SK-N-SH (cell line): ENCODE data around the gene OBP2B. TPM values are rescaled to one million over a fixed set of nuclear protein-coding genes. Genes with fewer than 3 reads are reported as not detected.

ENCODE experiments used
- CTCF ChIA-PET: fragments of 300-600, 350-600 bp; formaldehyde crosslinking; extraction: SDS; loops from one replicate; lab custom pipeline; 2021; lab: Yijun Ruan, JAX
- POLR2A ChIA-PET: fragments of 350-600 bp; sonication (Branson Sonifier 250); formaldehyde crosslinking; extraction: SDS; loops from one replicate; lab custom pipeline; 2020; ENCODE audit warnings: antibody characterized with exemption, inconsistent platforms; lab: Yijun Ruan, JAX
- DNase-seq: peaks from one replicate; pipeline ENCODE4 v3.0.0; 2012
- H2AFZ ChIP-seq: fragments of 200-600 bp; sonication (generic); 2 replicates; pipeline ENCODE4 v1.8.1; 2016; ENCODE audit warnings: antibody characterized with exemption, mild to moderate bottlenecking, low read depth
- H3F3A ChIP-seq: fragments of 200-600 bp; sonication (generic); replicated peaks from 2 replicates; pipeline ENCODE3; 2016; ENCODE audit warnings: antibody characterized with exemption, mild to moderate bottlenecking; ENCODE audit not compliant: insufficient read depth
- H3K27ac ChIP-seq, 2 experiments: fragments of 200-500 bp in 1 of 2; fragments of 200-600 bp in 1 of 2; sonication (Bioruptor generic) in 1 of 2; sonication (generic), shearing (Covaris generic) in 1 of 2; 2 replicates each; pipeline versions ENCODE4 v1.5.1 to v1.6.1; 2014 to 2016; ENCODE audit warnings: low read depth in 2 of 2, inconsistent platforms in 1 of 2, low read length in 1 of 2, mild to moderate bottlenecking in 1 of 2, mixed read lengths in 1 of 2
- H3K27me3 ChIP-seq: fragments of 200-600 bp; sonication (generic), shearing (Covaris generic); 2 replicates; pipeline ENCODE4 v1.6.1; 2016; ENCODE audit warnings: mixed run types; ENCODE audit not compliant: insufficient read depth
- H3K36me3 ChIP-seq, 2 experiments: fragments of 200-500 bp in 1 of 2; fragments of 200-600 bp in 1 of 2; sonication (Bioruptor generic) in 1 of 2; sonication (generic) in 1 of 2; replicated peaks in 1 of 2; 2 replicates each; pipeline versions ENCODE3 to v1.5.1; 2014 to 2016; ENCODE audit warnings: low read length in 1 of 2, mild to moderate bottlenecking in 1 of 2; ENCODE audit not compliant: insufficient read depth in 2 of 2, control insufficient read depth in 1 of 2
- H3K4me1 ChIP-seq, 2 experiments: fragments of 200-500 bp in 1 of 2; fragments of 200-600 bp in 1 of 2; sonication (Bioruptor generic) in 1 of 2; sonication (generic), shearing (Covaris generic) in 1 of 2; 2 replicates each; pipeline versions ENCODE4 v1.5.1 to v1.6.1; 2014 to 2016; ENCODE audit warnings: low read depth in 1 of 2, low read length in 1 of 2, mixed run types in 1 of 2; ENCODE audit not compliant: insufficient read depth in 2 of 2, control insufficient read depth in 1 of 2
- H3K4me2 ChIP-seq: fragments of 200-600 bp; sonication (generic), shearing (Covaris generic); 2 replicates; pipeline ENCODE4 v1.6.1; 2017; ENCODE audit warnings: mixed run types
- H3K4me3 ChIP-seq, 2 experiments: fragments of 200-500 bp in 1 of 2; fragments of 200-600 bp in 1 of 2; sonication (Bioruptor generic) in 1 of 2; sonication (generic), shearing (Covaris generic) in 1 of 2; 2 replicates each; pipeline versions ENCODE4 v1.5.1 to v1.8.1; 2014 to 2016; ENCODE audit warnings: low read depth in 2 of 2, inconsistent platforms in 1 of 2, low read length in 1 of 2, mild to moderate bottlenecking in 1 of 2, mixed read lengths in 1 of 2, moderate library complexity in 1 of 2
- H3K79me2 ChIP-seq: fragments of 200-600 bp; sonication (generic); 2 replicates; pipeline ENCODE4 v1.8.1; 2017; ENCODE audit warnings: mild to moderate bottlenecking; ENCODE audit not compliant: insufficient read depth
- H3K9ac ChIP-seq: fragments of 200-600 bp; sonication (generic); 2 replicates; pipeline ENCODE4 v1.6.1; 2017; ENCODE audit warnings: mixed run types
- H3K9me2 ChIP-seq: fragments of 200-600 bp; sonication (generic); 2 replicates; pipeline ENCODE4 v1.6.1; 2017; ENCODE audit warnings: mixed run types
- H3K9me3 ChIP-seq: fragments of 200-600 bp; sonication (generic); 2 replicates; pipeline ENCODE4 v1.6.1; 2017; ENCODE audit warnings: mixed run types, mild to moderate bottlenecking, moderate library complexity
- H4K20me1 ChIP-seq: fragments of 200-600 bp; sonication (generic); 2 replicates; pipeline ENCODE4 v1.6.1; 2017; ENCODE audit warnings: mild to moderate bottlenecking, mixed run types; ENCODE audit not compliant: insufficient read depth
- EZH2phosphoT487 ChIP-seq: fragments of 200-600 bp; sonication (generic); IDR thresholded peaks from 2 replicates; pipeline ENCODE4 v1.6.1; 2017; ENCODE audit warnings: low read depth, mixed run types, mild to moderate bottlenecking, antibody characterized with exemption, moderate library complexity, borderline replicate concordance
- FOSL2 ChIP-seq: IDR thresholded peaks from 2 replicates; pipeline ENCODE4 v1.4.0; 2012; ENCODE audit warnings: low read depth, mild to moderate bottlenecking, moderate library complexity, borderline replicate concordance
- GATA2 ChIP-seq: sonication (generic); formaldehyde crosslinking; IDR thresholded peaks from 2 replicates; pipeline ENCODE4 v1.5.0; 2020; ENCODE audit warnings: mild to moderate bottlenecking, missing genetic modification reagents
- JUND ChIP-seq: IDR thresholded peaks from 2 replicates; pipeline ENCODE4 v1.4.0; 2012
- MAX ChIP-seq: IDR thresholded peaks from 2 replicates; pipeline ENCODE4 v1.4.0; 2012; ENCODE audit warnings: low read depth
- MEF2A ChIP-seq: IDR thresholded peaks from 2 replicates; pipeline ENCODE4 v1.4.0; 2012; ENCODE audit warnings: low read depth, borderline replicate concordance
- MXI1 ChIP-seq: IDR thresholded peaks from 2 replicates; pipeline ENCODE4 v1.6.1; 2012; ENCODE audit warnings: mild to moderate bottlenecking, low read depth, low read length, improper control_type of control experiment
- NRF1 ChIP-seq: IDR thresholded peaks from 2 replicates; pipeline ENCODE4 v1.6.1; 2012; ENCODE audit warnings: low read depth, mild to moderate bottlenecking, low read length
- REST ChIP-seq: IDR thresholded peaks from 2 replicates; pipeline ENCODE4 v1.6.1; 2012; ENCODE audit warnings: mild to moderate bottlenecking, low read depth, low read length, moderate library complexity
- SMC3 ChIP-seq: IDR thresholded peaks from 2 replicates; pipeline ENCODE4 v1.6.1; 2012; ENCODE audit warnings: low read depth, low read length, improper control_type of control experiment
- ZBTB33 ChIP-seq: IDR thresholded peaks from 2 replicates; pipeline ENCODE4 v1.4.0; 2012; ENCODE audit warnings: low read depth, borderline replicate concordance
- WGBS: methylation state at CpG from one replicate; pipeline ENCODE4 v1.1.6; 2017; ENCODE audit warnings: low lambda C conversion rate; 5-methylcytosine and 5-hydroxymethylcytosine counted together
- polyA plus RNA-seq, 3 experiments: library from polyadenylated mRNA; depleted of rRNA; stranded (reverse); fragments of >200 nt; gene quantifications; 2 replicates each; pipeline ENCODE4 v1.2.3, GENCODE V29; 2012

The OBP2B gene
- polyA plus RNA-seq, 1 of the 3 experiments (the other 2 are of a cell fraction): not detected

DNA sequence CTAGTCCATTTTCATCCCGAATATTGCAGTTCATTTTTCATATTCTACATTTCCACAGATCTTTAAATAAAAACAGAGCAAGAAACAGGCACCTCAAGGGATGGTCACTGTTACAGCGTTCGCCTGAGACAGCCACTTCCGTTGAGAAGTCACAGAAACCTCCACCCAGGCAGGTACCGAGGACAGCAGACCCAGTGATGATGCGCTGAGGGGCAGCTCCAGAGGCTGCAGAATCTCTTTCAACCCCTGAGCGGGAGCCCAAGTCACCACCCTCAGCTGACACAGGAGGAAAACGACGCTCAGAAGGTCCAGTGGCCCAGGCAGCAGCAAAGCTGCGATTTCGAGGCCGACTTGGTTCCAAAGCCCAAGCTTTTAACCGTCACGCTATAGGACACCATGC is 33.2 kb upstream of the OBP2B start:
- Histone ChIP-seq H3K27me3 (peaks cover 18% of the 10 kb centered on the region), H3K4me3 (no peak overlapping the region), H3K4me2 (no peak overlapping the region), H3K36me3 (no peaks in the 10 kb centered on the region), H2AFZ (no peak overlapping the region), H3F3A (no peaks in the 10 kb centered on the region), H4K20me1 (no peaks in the 10 kb centered on the region), H3K9ac (no peak overlapping the region), H3K79me2 (no peaks in the 10 kb centered on the region), H3K27ac (no peak overlapping the region), H3K9me2 (no peaks in the 10 kb centered on the region), H3K9me3 (no peaks in the 10 kb centered on the region), H3K4me1 (peaks cover 0 to 2% of the 10 kb centered on the region in 2 experiments; a peak in 1 of 4 replicates)
- ChIA-PET CTCF (no interaction called here), POLR2A (no interaction called here)
- TF ChIP-seq FOSL2: no peak
- TF ChIP-seq MEF2A: no peak
- TF ChIP-seq GATA2 (CRISPR knock-in tag): no peak
- no peak for TF ChIP-seq ZBTB33
- TF ChIP-seq NRF1: no peak
- TF ChIP-seq MAX: no peak
- TF ChIP-seq JUND: no peak
- no peak for TF ChIP-seq REST
- peak; percentile 10 for DNase-seq
- 65% methylated on average over 14 of the region's 14 CpGs for WGBS

GRCh38 chr9:133239533-133240090 is 30.6 kb upstream of the OBP2B start:
- H2AFZ ChIP-seq: no peak overlapping the region
- H3K9ac ChIP-seq: no peak overlapping the region
- no peak overlapping the region for H3K27ac ChIP-seq
- ChIA-PET CTCF (interaction anchor here (0.6 to 1.6 kb wide), 4 partner anchors 10 to 185 kb away, joined by 3 to 6 read pairs (median 4); no protein-coding TSS in a partner anchor), POLR2A (no interaction called here)
- no peaks in the 10 kb centered on the region for H3K36me3 ChIP-seq
- no peaks in the 10 kb centered on the region for H3F3A ChIP-seq
- peaks cover 9% of the 10 kb centered on the region; the same call in 1 of the 2 replicates for H3K27me3 ChIP-seq
- no peaks in the 10 kb centered on the region for H3K9me3 ChIP-seq
- DNase-seq: peak; percentile 9
- 78% methylated on average over 13 of the region's 18 CpGs for WGBS
- no peaks in the 10 kb centered on the region for H3K79me2 ChIP-seq
- peaks cover 0 to 2% of the 10 kb centered on the region in 2 experiments; a peak in 1 of 4 replicates for H3K4me1 ChIP-seq
- TF ChIP-seq EZH2phosphoT487: no peak
- no peak for TF ChIP-seq MXI1
- no peak for TF ChIP-seq SMC3
- TF ChIP-seq JUND: no peak
- no peaks in the 10 kb centered on the region for H4K20me1 ChIP-seq
- H3K9me2 ChIP-seq: no peaks in the 10 kb centered on the region
- no peak overlapping the region for H3K4me2 ChIP-seq
- no peak overlapping the region for H3K4me3 ChIP-seq
